Body of pancreas (tissue), 4 donors: ENCODE data around the gene PNPLA7. TPM values are rescaled to one million over a fixed set of nuclear protein-coding genes. Genes with fewer than 3 reads are reported as not detected.
A peak's percentile ranks its signal among the peaks of the same experiment; 100 is the strongest.
"Not testable (repeated sequence)": the region's sequence is repeated elsewhere in the genome, so short reads cannot be mapped to it uniquely, and the experiment has no call there.

ENCODE experiments used
- ATAC-seq: fragments of 150-250 bp; one replicate; pipeline ENCODE4 v1.9.1; 2016
- DNase-seq, 4 donors: peaks; one replicate each; pipeline ENCODE4 v3.0.0-alpha.2; 2019
- H3K27ac ChIP-seq, 4 donors: fragments of 200-600 bp; sonication (generic); 1 replicate in 3 of 4; 2 replicates in 1 of 4; pipeline versions ENCODE4 v1.5.1 to v1.6.1; 2016 to 2019; ENCODE audit warnings: mild to moderate bottlenecking in 1 of 4, mixed read lengths in 1 of 4, moderate library complexity in 1 of 4
- H3K27me3 ChIP-seq, 2 donors: fragments of 200-600 bp; sonication (generic); one replicate each; pipeline ENCODE4 v1.6.0; 2016; ENCODE audit warnings: mild to moderate bottlenecking in 1 of 2
- H3K36me3 ChIP-seq, 2 donors: fragments of 200-600 bp; sonication (generic); replicated peaks in 1 of 2; 2 replicates each; pipeline ENCODE4 v1.5.1; 2016; ENCODE audit warnings: low read depth in 2 of 2; ENCODE audit not compliant: insufficient read depth in 1 of 2
- H3K4me1 ChIP-seq: fragments of 200-600 bp; sonication (generic); one replicate; pipeline ENCODE4 v1.6.0; 2016
- H3K4me3 ChIP-seq, 2 donors: fragments of 200-600 bp; sonication (generic); 1 replicate in 1 of 2; 2 replicates in 1 of 2; pipeline ENCODE4 v1.5.1; 2016 to 2019
- H3K9me3 ChIP-seq, 3 donors: fragments of 200-600 bp; sonication (generic); 1 replicate in 2 of 3; 2 replicates in 1 of 3; pipeline ENCODE4 v1.5.1; 2016
- POLR2A ChIP-seq, 3 donors: fragments of 450-650 bp; IDR thresholded peaks; one replicate each; pipeline ENCODE4 v1.6.1; 2016; ENCODE audit warnings: antibody characterized with exemption in 3 of 3, mild to moderate bottlenecking in 2 of 3
- WGBS, 2 donors: methylation state at CpG; one replicate each; pipeline ENCODE4 v1.1.5; 2017; 5-methylcytosine and 5-hydroxymethylcytosine counted together
- intact Hi-C: fragments of 100-400 bp; cut with DNase I; formaldehyde crosslinking; loops from one replicate; pipeline ENCODE4 v1.15.1; 2023
- total RNA-seq, 2 donors: library from RNA; depleted of rRNA; stranded (reverse); fragments of >200 nt; gene quantifications; one replicate each; pipeline ENCODE4 v1.1.0, GENCODE V29; 2016
- TF ChIP-seq, protein P1 (sequence below), 7 experiments: fragments of 450-650 bp in 4 of 7; fragments of 200-600 bp in 3 of 7; sonication (generic) in 3 of 7; IDR thresholded peaks; one replicate each; pipeline ENCODE4 v1.5.1; 2016 to 2019; ENCODE audit warnings: antibody characterized with exemption in 7 of 7

The PNPLA7 gene
- total RNA-seq, 2 donors from 2014 or later: 16.1 to 27.7 TPM

DNA sequence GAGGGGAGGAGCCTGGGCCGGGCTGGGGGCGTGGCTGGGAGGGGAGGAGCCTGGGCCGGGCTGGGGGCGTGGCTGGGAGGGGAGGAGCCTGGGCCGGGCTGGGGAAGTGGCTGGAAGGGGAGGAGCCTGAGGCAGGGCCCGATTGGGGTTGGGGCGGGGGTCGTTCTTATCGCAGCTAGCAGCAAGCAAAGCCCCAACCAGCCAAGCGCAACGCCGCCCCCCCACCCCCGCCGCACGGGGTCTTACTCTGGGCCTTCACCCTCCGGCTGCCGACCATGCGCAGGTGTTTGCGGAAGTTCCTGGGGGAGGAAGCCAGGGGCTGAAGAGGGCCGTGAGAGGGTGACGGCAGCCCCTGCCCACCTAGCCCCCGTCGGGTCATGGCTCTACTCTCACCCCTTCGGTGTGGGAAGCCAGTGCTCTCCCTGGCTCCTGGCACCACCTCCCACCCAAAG lies 96.0 kb downstream of the PNPLA7 start:
- TF ChIP-seq, protein P1, sequence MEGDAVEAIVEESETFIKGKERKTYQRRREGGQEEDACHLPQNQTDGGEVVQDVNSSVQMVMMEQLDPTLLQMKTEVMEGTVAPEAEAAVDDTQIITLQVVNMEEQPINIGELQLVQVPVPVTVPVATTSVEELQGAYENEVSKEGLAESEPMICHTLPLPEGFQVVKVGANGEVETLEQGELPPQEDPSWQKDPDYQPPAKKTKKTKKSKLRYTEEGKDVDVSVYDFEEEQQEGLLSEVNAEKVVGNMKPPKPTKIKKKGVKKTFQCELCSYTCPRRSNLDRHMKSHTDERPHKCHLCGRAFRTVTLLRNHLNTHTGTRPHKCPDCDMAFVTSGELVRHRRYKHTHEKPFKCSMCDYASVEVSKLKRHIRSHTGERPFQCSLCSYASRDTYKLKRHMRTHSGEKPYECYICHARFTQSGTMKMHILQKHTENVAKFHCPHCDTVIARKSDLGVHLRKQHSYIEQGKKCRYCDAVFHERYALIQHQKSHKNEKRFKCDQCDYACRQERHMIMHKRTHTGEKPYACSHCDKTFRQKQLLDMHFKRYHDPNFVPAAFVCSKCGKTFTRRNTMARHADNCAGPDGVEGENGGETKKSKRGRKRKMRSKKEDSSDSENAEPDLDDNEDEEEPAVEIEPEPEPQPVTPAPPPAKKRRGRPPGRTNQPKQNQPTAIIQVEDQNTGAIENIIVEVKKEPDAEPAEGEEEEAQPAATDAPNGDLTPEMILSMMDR (IDR thresholded peaks at IDR 0.05): no peak
- peak in 1 of 3 donors; percentile 35 for TF ChIP-seq POLR2A (IDR thresholded peaks at IDR 0.05)
- H3K27me3 ChIP-seq: no peaks in the 10 kb centered on the region
- intact Hi-C loops: no loop called here
- no peak for ATAC-seq
- peak in 3 of 4 donors; percentile 26 to 52 (median 44) for DNase-seq
- peak overlapping the region in 1 of 4 donors; percentile 59 for H3K27ac ChIP-seq
- no peaks in the 10 kb centered on the region for H3K9me3 ChIP-seq
- no peak overlapping the region for H3K4me3 ChIP-seq
- peaks cover 0 to 5% of the 10 kb centered on the region in 2 donors for H3K36me3 ChIP-seq
- H3K4me1 ChIP-seq: peaks cover 36% of the 10 kb centered on the region
- 29 to 30% methylated on average over 7 to 21 of the region's 24 CpGs for WGBS, 2 donors

GRCh38 chr9:137453643-137454081 lies 96.5 kb downstream of the PNPLA7 start:
- no peak overlapping the region for H3K4me3 ChIP-seq
- intact Hi-C loops: no loop called here
- peaks cover 0 to 5% of the 10 kb centered on the region in 2 donors for H3K36me3 ChIP-seq
- DNase-seq (peak; percentile 52 to 77 (median 64)), ATAC-seq (peak; percentile 45)
- no peaks in the 10 kb centered on the region for H3K9me3 ChIP-seq
- H3K4me1 ChIP-seq: peaks cover 35% of the 10 kb centered on the region
- H3K27me3 ChIP-seq: no peaks in the 10 kb centered on the region
- 39 to 70% methylated on average over 19 to 25 of the region's 25 CpGs for WGBS, 2 donors
- no peak for TF ChIP-seq POLR2A (IDR thresholded peaks at IDR 0.05)
- TF ChIP-seq, protein P1 (IDR thresholded peaks at IDR 0.05): no peak
- H3K27ac ChIP-seq: no peak overlapping the region

GRCh38 chr9:137452761-137453642 lies 97.2 kb downstream of the PNPLA7 start:
- DNase-seq (no peak), ATAC-seq (no peak)
- Histone ChIP-seq H3K27me3 (no peaks in the 10 kb centered on the region), H3K4me1 (peaks cover 28% of the 10 kb centered on the region), H3K27ac (no peak overlapping the region), H3K4me3 (no peak overlapping the region), H3K9me3 (no peaks in the 10 kb centered on the region), H3K36me3 (peaks cover 0 to 5% of the 10 kb centered on the region in 2 donors)
- WGBS, 2 donors: 84 to 86% methylated on average over 15 to 33 of the region's 43 CpGs
- TF ChIP-seq POLR2A (IDR thresholded peaks at IDR 0.05): no peak
- TF ChIP-seq, protein P1 (IDR thresholded peaks at IDR 0.05): no peak
- intact Hi-C loops: no loop called here

DNA sequence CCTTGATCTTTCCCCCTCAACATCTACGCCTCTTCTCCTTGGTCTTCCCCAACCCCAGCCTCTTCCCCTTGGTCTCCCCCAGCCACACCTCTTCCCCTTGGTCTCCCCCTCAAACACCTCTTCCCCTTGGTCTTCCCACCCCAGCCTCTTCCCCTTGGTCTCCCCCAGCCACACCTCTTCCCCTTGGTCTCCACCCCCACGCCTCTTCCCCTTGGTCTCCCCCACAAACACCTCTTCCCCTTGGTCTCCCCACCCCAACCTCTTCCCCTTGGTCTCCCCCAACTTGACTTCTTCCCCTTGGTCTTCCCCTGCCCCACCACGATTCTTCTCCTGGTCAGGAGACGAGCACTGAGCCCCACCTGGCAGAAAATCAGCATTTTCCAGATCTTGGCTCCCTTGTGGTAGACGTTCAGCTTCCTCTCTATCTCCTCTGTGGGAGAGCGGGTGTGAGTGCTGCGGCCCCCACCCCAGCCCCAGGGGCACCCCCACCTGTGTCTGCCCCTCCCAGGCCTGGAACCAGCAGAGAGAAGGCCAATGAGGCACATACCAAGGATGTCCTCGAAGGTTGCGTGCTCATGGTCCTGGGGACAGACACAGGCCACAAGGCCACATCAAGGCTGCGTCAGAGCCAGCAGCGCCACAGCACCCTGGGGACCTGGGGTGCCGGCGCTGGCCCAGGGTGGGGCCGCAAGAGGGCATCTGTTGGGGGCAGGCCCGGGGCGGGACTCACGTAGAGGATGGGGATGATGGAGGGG lies 98.0 kb downstream of the PNPLA7 start:
- peaks cover 20% of the 10 kb centered on the region for H3K4me1 ChIP-seq
- intact Hi-C loops: no loop called here
- 77 to 91% methylated on average over 11 to 14 of the region's 17 CpGs for WGBS, 2 donors
- no peaks in the 10 kb centered on the region for H3K9me3 ChIP-seq
- no peak overlapping the region for H3K4me3 ChIP-seq
- peaks cover 0 to 5% of the 10 kb centered on the region in 2 donors for H3K36me3 ChIP-seq
- no peak for TF ChIP-seq POLR2A (IDR thresholded peaks at IDR 0.05)
- TF ChIP-seq, protein P1 (IDR thresholded peaks at IDR 0.05): no peak
- H3K27ac ChIP-seq: no peak overlapping the region
- DNase-seq (peak in 2 of 4 donors; percentile 5 to 10), ATAC-seq (no peak)
- H3K27me3 ChIP-seq: no peaks in the 10 kb centered on the region

DNA sequence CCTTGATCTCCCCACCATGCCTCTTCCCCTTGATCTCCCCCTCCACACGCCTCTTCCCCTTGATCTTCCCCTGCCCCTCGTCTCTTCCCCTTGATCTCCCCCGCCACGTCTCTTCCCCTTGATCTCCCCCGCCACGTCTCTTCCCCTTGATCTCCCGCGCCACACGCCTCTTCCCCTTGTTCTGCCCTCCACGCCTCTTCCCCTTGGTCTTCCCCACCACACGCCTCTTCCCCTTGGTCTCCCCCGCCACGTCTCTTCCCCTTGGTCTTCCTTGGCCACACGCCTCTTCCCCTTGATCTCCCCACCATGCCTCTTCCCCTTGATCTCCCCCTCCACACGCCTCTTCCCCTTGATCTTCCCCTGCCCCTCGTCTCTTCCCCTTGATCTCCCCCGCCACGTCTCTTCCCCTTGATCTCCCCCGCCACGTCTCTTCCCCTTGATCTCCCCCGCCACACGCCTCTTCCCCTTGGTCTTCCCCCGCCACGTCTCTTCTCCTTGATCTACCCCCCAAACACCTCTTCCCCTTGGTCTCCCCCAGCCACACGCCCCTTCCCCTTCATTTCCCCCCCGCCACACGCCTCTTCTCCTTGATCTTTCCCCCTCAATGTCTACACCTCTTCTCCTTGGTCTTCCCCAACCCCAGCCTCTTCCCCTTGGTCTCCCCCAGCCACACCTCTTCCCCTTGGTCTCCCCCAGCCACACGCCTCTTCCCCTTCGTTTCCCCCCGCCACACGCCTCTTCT lies 98.8 kb downstream of the PNPLA7 start:
- WGBS, 2 donors: 50 to 93% methylated on average over 2 to 6 of the region's 31 CpGs
- DNase-seq: peak in 1 of 4 donors; percentile 1

DNA sequence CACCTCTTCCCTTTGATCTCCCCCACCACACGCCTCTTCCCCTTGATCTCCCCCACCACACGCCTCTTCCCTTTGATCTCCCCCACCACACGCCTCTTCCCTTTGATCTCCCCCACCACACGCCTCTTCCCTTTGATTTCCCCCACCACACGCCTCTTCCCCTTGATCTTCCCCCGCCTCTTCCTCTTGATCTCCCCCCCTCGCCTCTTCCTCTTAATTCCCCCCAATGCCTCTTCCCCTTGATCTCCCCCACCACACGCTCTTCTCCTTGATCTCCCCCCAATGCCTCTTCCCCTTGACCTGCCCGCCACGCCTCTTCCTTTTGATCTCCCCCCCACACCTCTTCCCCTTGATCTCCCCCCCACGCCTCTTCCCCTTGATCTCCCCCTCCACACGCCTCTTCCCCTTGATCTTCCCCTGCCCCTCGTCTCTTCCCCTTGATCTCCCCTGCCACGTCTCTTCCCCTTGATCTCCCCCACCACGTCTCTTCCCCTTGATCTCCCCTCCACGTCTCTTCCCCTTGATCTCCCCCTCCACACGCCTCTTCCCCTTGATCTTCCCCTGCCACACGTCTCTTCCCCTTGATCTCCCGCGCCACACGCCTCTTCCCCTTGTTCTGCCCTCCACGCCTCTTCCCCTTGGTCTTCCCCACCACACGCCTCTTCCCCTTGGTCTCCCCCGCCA lies 99.5 kb downstream of the PNPLA7 start:
- H3K4me3 ChIP-seq, intact Hi-C loops, H3K27me3 ChIP-seq, H3K36me3 ChIP-seq, ATAC-seq, H3K9me3 ChIP-seq, DNase-seq, H3K27ac ChIP-seq: not testable (repeated sequence)
- peaks cover 16% of the 10 kb centered on the region for H3K4me1 ChIP-seq
- WGBS, 2 donors: 86 to 94% methylated on average over 12 to 24 of the region's 24 CpGs

More for the DNA sequence above, 98.8 kb downstream of the PNPLA7 start:
- peaks cover 12% of the 10 kb centered on the region for H3K4me1 ChIP-seq
- ATAC-seq, H3K4me3 ChIP-seq, intact Hi-C loops, H3K27ac ChIP-seq, H3K9me3 ChIP-seq, H3K36me3 ChIP-seq, H3K27me3 ChIP-seq: not testable (repeated sequence)
